ENCODE results near the gene CAMTA1.

CAMTA1 gene

DNA sequence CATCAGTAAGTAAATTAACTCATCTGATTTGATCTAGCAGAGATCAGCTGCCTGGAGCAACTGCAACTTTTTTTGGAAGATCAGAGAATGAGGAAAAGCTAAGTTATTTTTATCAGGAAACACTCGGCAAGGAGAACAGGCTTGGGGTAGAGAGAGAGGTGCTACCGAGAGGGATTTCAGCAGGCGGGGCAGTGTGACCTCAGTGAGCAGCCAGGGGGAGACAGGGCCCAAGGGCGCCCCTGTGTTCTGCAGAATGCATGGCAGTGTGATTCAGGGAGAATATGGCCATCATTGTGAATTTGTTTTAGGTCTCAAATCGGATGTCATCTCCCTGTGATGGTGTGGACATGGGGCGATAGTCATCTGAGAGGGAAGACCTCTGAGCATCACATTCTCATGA lies 501.8 kb downstream of the CAMTA1 start:
- DNase-seq (ENCODE audit: low spot score), result no peak

DNA sequence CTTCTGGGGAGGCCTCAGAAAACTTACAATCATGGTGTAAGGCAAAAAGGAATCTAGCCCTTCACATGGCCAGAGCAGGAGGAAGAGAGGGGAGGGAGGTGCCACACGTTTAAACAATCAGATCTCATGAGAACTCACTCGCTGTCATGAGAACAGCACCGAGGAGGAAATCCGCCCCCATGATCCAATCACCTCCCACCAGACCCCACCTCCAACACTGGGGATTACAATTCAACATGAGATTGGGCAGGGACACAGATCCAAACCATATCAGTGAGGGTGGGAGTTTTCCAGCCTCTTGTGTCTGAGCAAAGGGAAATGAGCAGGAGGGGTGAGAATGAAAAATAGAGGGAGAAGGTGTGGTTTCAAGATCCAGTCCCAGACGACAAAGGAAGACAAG lies 503.7 kb downstream of the CAMTA1 start:
- DNase-seq (ENCODE audit: low spot score), result no peak

GRCh38 chr1:7289694-7290093 lies 504.4 kb downstream of the CAMTA1 start:
- no peak for DNase-seq (ENCODE audit: low spot score)

- DNase-seq (ENCODE audit: low spot score), result peak; percentile 65
Measured at GRCh38 chr1:7290971-7291970, 506.0 kb downstream of the CAMTA1 start.

DNA sequence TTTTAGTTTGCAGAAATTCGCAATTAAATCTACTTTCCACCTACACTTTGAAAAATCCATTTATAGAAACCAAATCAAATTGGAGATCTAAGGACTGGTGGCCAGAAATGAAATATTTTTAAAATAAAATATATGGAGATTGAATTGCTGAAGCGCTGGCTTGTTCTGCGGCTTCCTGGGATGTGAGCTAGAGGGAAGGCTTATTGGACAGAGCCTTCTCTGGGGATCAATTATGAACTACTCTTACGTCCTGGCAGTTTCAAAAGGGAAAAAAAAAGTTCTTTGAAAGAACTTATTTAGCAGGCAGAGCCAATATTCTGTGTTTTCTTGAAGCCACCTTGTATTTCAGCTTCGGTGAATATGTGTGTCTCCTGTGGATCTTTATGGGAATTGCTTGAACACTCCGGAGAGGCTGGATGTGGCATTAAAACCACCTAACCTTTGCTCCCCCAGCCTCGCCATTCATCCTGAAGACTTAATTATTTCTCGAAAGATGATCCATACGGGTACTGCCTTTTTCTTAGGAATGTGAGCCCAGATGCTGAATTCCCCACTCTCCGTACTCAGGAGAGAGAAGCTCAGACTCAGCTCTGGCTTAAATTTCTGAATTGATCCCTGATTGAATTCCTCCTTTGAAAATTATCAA lies 506.9 kb downstream of the CAMTA1 start:
- no peak for DNase-seq (ENCODE audit: low spot score)

- no peak for DNase-seq (ENCODE audit: low spot score)
Measured at GRCh38 chr1:7292714-7293419, 507.6 kb downstream of the CAMTA1 start.

- no peak for DNase-seq (ENCODE audit: low spot score)
Measured at GRCh38 chr1:7293702-7294629, 508.7 kb downstream of the CAMTA1 start.

- no peak for DNase-seq (ENCODE audit: low spot score)
Measured at GRCh38 chr1:7294636-7295035, 509.4 kb downstream of the CAMTA1 start.

DNA sequence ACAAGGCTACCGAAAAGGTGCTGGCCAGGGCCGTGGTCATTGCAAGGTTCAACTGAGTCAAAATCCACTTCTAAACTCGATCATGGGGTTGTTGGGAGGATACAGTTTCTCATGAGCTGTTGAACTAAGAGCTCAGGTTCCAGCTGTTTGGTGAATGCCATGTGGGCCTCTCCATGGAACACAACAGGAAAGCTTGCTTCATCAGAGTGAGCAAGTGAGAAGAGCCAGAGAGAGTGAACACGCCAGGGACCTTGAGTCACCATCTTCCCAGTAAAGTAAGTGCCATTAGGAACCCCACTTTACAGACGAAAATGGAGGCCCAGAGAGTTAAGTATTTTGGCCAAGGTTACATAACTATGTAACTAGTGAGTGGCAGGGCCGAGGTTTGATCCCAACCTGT lies 510.7 kb downstream of the CAMTA1 start:
- no peak for DNase-seq (ENCODE audit: low spot score)

DNA sequence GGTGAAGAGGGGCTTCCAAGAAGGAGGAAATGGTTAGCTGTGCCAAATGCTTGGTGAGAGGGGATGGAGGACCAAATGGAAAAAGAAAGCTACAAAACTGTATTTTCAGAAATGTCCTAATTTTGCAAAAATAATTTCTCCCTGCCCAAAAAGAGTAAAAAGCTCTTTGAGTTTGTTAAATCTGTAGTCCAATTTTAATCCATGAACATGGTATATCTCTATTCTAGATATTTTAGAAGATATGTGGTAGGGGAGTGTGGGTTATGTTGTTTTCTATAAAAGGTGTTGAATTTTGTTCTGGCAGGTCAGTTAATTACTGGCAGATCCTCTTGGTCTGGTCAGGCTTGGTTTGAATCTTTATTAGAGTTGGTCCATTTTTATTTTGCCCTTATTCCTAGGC lies 511.7 kb downstream of the CAMTA1 start:
- no peak for DNase-seq (ENCODE audit: low spot score)

DNA sequence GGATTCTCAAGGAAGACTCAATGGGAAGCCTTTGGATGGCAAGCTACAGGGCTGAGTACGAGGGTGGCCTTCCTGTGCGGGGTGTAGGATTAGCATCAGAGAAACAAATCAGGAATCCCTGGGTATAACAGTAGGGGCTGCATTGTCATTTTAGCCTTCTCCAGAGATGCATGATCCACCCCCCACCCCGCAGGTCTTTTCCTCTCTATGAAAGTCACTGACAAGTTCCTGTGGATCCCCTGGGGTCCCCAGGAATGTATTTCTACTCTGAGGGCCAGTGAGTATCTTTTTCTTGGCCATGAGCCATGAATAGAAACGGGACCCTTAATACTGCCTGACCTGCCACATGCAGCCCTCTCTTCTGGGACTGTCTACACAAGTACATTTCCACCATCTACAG lies 512.9 kb downstream of the CAMTA1 start:
- no peak for DNase-seq (ENCODE audit: low spot score)

- peak; percentile 43 for DNase-seq (ENCODE audit: low spot score)
Measured at GRCh38 chr1:7298749-7299151, 513.5 kb downstream of the CAMTA1 start.

- peak; percentile 82 for DNase-seq (ENCODE audit: low spot score)
Measured at GRCh38 chr1:7299329-7299799, 514.1 kb downstream of the CAMTA1 start.

GRCh38 chr1:7299994-7300393 lies 514.7 kb downstream of the CAMTA1 start:
- DNase-seq (ENCODE audit: low spot score), result peak; percentile 52

DNA sequence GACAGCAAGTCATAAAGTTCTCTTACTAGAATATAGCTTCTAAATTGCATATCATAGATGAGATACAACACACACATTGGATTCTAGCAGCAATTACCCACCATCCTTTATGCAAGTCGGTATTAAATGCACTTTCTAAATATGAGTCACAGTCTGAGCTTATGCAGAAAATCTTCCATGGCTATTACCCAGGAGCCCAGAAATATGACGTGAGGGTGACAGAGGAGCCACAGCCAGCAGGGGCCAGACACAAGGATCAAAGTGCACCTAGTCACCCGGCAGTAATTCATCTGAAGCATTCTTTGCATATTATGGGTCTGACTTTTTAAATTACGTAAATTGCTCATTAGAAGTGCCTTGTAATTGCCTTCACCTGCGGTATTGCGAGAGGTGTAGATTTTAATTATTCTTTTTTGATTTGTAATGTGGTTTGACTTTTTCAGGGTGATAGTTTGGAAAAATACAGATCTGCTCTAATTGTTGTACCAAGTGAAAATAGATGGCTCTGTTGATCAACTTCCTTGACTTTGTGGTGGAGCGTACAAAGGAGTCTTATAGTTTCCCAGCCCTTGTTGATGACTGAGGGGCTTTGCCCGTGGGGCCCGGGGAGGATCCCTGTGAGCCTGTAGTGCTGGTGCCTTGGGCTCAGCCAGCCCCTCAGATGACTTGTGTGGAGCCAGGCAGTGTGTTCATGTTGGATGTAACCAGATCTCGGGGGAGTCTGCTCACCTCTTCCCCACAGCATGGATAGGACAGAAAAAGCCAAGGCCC lies 515.8 kb downstream of the CAMTA1 start:
- DNase-seq (ENCODE audit: low spot score), result peak; percentile 78

DNA sequence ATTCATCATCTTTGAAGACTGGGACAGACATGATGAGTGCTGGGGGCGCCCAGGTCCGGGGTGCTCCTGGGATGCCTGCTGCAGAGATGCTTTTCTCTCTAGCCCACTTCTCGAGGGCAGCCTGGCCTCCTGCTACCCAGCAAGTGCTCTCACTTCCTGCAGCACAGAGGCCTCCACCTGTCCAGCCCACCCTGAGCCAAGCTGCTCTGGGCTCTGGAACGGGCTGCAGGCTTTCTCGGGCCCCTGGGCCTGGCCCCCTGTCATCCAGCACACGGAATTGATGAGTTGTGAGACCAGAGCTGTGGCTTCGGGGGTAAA lies 516.4 kb downstream of the CAMTA1 start:
- no peak for DNase-seq (ENCODE audit: low spot score)

DNA sequence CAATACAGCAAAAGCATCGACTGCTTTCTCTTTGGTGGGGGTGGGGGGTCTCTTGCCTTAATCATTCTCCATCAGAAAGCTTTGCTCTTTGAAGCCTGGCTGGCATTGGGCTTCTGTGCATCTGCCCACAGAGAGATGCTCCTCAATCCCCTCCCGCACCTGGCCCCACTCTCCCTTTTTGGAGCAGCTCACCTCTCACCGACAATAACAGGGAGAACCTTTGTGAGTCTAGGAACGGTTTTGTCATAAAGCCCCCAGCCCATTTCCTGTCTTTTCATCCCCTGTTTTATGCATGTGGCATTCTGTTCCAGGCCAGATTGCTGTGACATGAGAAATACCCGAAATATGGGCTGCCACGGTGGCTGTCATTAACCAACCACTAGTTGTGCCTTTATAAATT lies 516.9 kb downstream of the CAMTA1 start:
- no peak for DNase-seq (ENCODE audit: low spot score)

DNA sequence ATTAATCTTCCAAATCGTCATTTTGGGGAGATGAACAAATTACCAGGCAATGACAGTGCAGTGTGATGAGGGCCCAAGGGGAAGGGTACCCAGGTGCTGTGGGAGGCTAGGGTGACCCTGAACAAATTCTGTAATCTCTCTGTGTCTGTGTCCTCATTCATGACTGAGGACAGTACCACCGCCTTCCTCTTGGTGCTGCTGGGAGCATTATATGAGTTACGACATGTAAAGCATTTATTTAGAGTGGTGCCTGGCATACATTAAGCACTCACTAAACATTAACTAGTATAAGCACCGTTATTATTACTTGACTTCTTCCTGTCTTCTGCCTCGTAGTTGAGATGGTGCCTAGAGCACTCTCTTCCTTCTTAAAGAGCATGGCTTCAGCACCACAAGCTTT lies 517.6 kb downstream of the CAMTA1 start:
- DNase-seq (ENCODE audit: low spot score), result no peak

DNA sequence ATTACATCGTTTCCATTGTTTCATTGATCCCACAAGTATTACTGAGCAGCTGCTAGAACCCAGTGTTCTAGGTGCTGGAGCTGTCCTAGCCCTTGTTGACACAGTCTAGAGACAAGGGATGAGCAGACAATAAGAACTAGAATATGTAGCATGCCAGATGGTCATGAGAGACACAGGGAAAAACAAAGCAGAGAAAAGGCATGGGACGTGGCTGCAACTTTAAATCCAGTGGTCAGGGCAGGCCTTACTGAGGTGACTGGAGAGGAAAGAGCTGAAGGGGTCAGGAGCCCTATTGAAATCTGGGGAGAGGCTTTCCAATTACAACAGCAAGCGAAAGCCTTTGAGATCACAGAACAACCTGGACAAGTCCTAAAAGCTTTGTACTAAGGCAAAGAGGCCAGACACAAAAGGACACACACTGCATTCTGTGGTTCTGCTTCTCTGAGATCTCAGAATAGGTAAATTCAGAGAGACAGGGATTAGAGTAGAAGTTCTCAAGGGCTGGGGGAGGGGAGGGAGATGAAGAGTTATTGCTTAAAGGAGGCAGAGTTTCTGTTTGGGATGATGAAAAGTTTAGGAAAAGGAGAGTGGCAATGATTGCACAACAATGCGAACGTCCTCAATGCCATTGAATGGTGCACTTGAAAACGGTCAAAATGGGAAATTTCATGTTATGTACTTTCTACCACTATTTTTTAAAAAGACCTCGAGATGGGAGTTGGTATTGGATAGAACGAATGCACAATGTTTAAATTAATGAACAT lies 518.5 kb downstream of the CAMTA1 start:
- DNase-seq (ENCODE audit: low spot score), result no peak

- DNase-seq (ENCODE audit: low spot score), result no peak
Measured at GRCh38 chr1:7313081-7313546, 527.9 kb downstream of the CAMTA1 start.
